H1 (cell line): ENCODE measurements around the gene LAMC1. TPM values are rescaled to one million over a fixed set of nuclear protein-coding genes. Genes with fewer than 3 reads are reported as not detected.
A peak's percentile ranks its signal among the peaks of the same experiment; 100 is the strongest.

ENCODE experiments used
- CTCF ChIA-PET: fragments of 300-600 bp; sonication (Branson Sonifier 250); formaldehyde crosslinking; loops from one replicate; lab custom pipeline; 2021; ENCODE audit not compliant: partially characterized antibody; lab: Charles Lee
- POLR2A ChIA-PET: fragments of 300-600 bp; sonication (Branson Sonifier 250); formaldehyde crosslinking; loops from one replicate; lab custom pipeline; 2021; ENCODE audit warnings: inconsistent platforms; ENCODE audit not compliant: partially characterized antibody; lab: Charles Lee
- DNase-seq, 2 experiments: peaks; one replicate each; pipeline versions ENCODE4 v3.0.0 to v3.0.0-alpha.2; 2010 to 2022; ENCODE audit warnings: low spot score in 2 of 2, low read depth in 1 of 2, mixed read lengths in 1 of 2
- FAIRE-seq: peaks from 2 replicates; lab custom pipeline; 2011; peaks lifted over from hg19 to GRCh38; lab: Jason Lieb, UNC
- H2AFZ ChIP-seq: 2 replicates; pipeline ENCODE4 v1.8.1; 2012; ENCODE audit warnings: low read length, inconsistent platforms
- H2AK5ac ChIP-seq: 2 replicates; pipeline ENCODE4 v1.6.1; 2013; ENCODE audit warnings: low read depth, low read length
- H2BK120ac ChIP-seq: replicated peaks from 2 replicates; pipeline ENCODE3; 2013; ENCODE audit warnings: low read depth, low read length, inconsistent platforms
- H2BK12ac ChIP-seq: 2 replicates; pipeline ENCODE4 v1.6.1; 2013; ENCODE audit warnings: low read depth, low read length
- H2BK15ac ChIP-seq: 2 replicates; pipeline ENCODE4 v1.6.1; 2013; ENCODE audit warnings: low read length
- H2BK20ac ChIP-seq: 2 replicates; pipeline ENCODE4 v1.6.1; 2013; ENCODE audit warnings: low read length
- H2BK5ac ChIP-seq: 2 replicates; pipeline ENCODE4 v1.6.1; 2013; ENCODE audit warnings: low read depth, low read length
- H3K14ac ChIP-seq: 2 replicates; pipeline ENCODE4 v1.6.1; 2013; ENCODE audit warnings: inconsistent platforms; ENCODE audit not compliant: insufficient read length
- H3K18ac ChIP-seq: 2 replicates; pipeline ENCODE4 v1.6.1; 2013; ENCODE audit warnings: low read length; ENCODE audit errors: extremely low read depth
- H3K23ac ChIP-seq: 2 replicates; pipeline ENCODE4 v1.6.1; 2013; ENCODE audit warnings: inconsistent platforms; ENCODE audit not compliant: insufficient read length
- H3K23me2 ChIP-seq: 2 replicates; pipeline ENCODE4 v1.6.1; 2013; ENCODE audit warnings: low read depth, low read length
- H3K27ac ChIP-seq: 2 replicates; pipeline ENCODE4 v1.6.1; 2011; ENCODE audit warnings: low read depth, low read length, inconsistent platforms
- H3K27me3 ChIP-seq, 4 experiments: replicated peaks in 1 of 4; 1 replicate in 1 of 4; 2 replicates in 3 of 4; pipeline versions ENCODE4 v1.6.1 to v1.8.1; 2011 to 2013; ENCODE audit warnings: low read length in 3 of 4, mild to moderate bottlenecking in 3 of 4, inconsistent platforms in 2 of 4, mixed read lengths in 2 of 4, moderate library complexity in 1 of 4; ENCODE audit not compliant: control insufficient read depth in 3 of 4, insufficient read depth in 3 of 4; ENCODE audit errors: extremely low read depth in 1 of 4
- H3K36me3 ChIP-seq, 4 experiments: 2 replicates each; pipeline versions ENCODE4 v1.6.1 to v1.8.1; 2011 to 2013; ENCODE audit warnings: mild to moderate bottlenecking in 4 of 4, low read length in 3 of 4, moderate library complexity in 2 of 4, control low read depth in 1 of 4, inconsistent platforms in 1 of 4; ENCODE audit not compliant: insufficient read depth in 4 of 4, control insufficient read depth in 2 of 4
- H3K4ac ChIP-seq: replicated peaks from 2 replicates; pipeline ENCODE3; 2013; ENCODE audit warnings: low read length, low read depth, mixed read lengths, inconsistent platforms; ENCODE audit not compliant: insufficient read length
- H3K4me1 ChIP-seq, 4 experiments: replicated peaks in 1 of 4; 1 replicate in 1 of 4; 2 replicates in 3 of 4; pipeline versions ENCODE4 v1.6.1 to v1.8.1; 2011 to 2013; ENCODE audit warnings: low read length in 3 of 4, inconsistent platforms in 2 of 4, mixed read lengths in 1 of 4; ENCODE audit not compliant: insufficient read depth in 4 of 4, control insufficient read depth in 3 of 4
- H3K4me2 ChIP-seq, 2 experiments: 2 replicates each; pipeline versions ENCODE4 v1.6.1 to v1.8.1; 2011 to 2013; ENCODE audit warnings: low read depth in 2 of 2, low read length in 2 of 2, control low read depth in 1 of 2, inconsistent platforms in 1 of 2, mild to moderate bottlenecking in 1 of 2; ENCODE audit not compliant: insufficient read depth in 1 of 2
- H3K4me3 ChIP-seq, 4 experiments: fragments of 200-600, 300-600 bp in 1 of 4; sonication (generic), shearing (Covaris generic), sonication (Bioruptor Twin) in 1 of 4; 2 replicates each; pipeline versions ENCODE4 v1.5.1 to v1.8.1; 2011 to 2016; ENCODE audit warnings: low read length in 4 of 4, low read depth in 3 of 4, control low read depth in 2 of 4, inconsistent platforms in 2 of 4, mild to moderate bottlenecking in 2 of 4, mixed read lengths in 1 of 4, moderate library complexity in 1 of 4; ENCODE audit not compliant: insufficient read depth in 2 of 4; ENCODE audit errors: extremely low read depth in 1 of 4
- H3K56ac ChIP-seq: replicated peaks from 2 replicates; pipeline ENCODE3; 2013; ENCODE audit warnings: low read depth, mild to moderate bottlenecking, mixed read lengths, low read length, inconsistent platforms; ENCODE audit not compliant: insufficient read length
- H3K79me1 ChIP-seq: 2 replicates; pipeline ENCODE4 v1.6.1; 2013; ENCODE audit warnings: low read depth, low read length, control low read depth
- H3K79me2 ChIP-seq, 2 experiments: 2 replicates each; pipeline versions ENCODE4 v1.6.1 to v1.8.1; 2012 to 2013; ENCODE audit warnings: low read length in 2 of 2, mild to moderate bottlenecking in 2 of 2, inconsistent platforms in 1 of 2; ENCODE audit not compliant: insufficient read depth in 2 of 2, control insufficient read depth in 1 of 2
- H3K9ac ChIP-seq, 4 experiments: replicated peaks in 1 of 4; 1 replicate in 1 of 4; 2 replicates in 3 of 4; pipeline versions ENCODE4 v1.6.1 to v1.8.1; 2011 to 2013; ENCODE audit warnings: low read depth in 3 of 4, low read length in 3 of 4, control low read depth in 2 of 4, mild to moderate bottlenecking in 2 of 4, moderate library complexity in 2 of 4, inconsistent platforms in 1 of 4; ENCODE audit errors: extremely low read depth in 1 of 4
- H3K9me3 ChIP-seq, 2 experiments: 2 replicates each; pipeline versions ENCODE4 v1.6.1 to v1.8.1; 2012 to 2013; ENCODE audit warnings: mild to moderate bottlenecking in 2 of 2, moderate library complexity in 2 of 2, control low read depth in 1 of 2, inconsistent platforms in 1 of 2, low read depth in 1 of 2, low read length in 1 of 2, mixed read lengths in 1 of 2; ENCODE audit not compliant: insufficient read depth in 2 of 2
- H4K20me1 ChIP-seq, 2 experiments: replicated peaks in 1 of 2; 2 replicates each; pipeline versions ENCODE3 to v1.8.1; 2011 to 2013; ENCODE audit warnings: inconsistent platforms in 2 of 2, low read length in 2 of 2, mild to moderate bottlenecking in 1 of 2; ENCODE audit not compliant: insufficient read depth in 2 of 2, control insufficient read depth in 1 of 2
- H4K5ac ChIP-seq: 2 replicates; pipeline ENCODE4 v1.6.1; 2013; ENCODE audit warnings: low read length, low read depth, mixed read lengths, inconsistent platforms; ENCODE audit not compliant: insufficient read length
- H4K8ac ChIP-seq: 2 replicates; pipeline ENCODE4 v1.8.0; 2013; ENCODE audit warnings: mild to moderate bottlenecking, moderate library complexity, low read length, inconsistent platforms; ENCODE audit not compliant: insufficient read depth; ENCODE audit errors: extremely low read depth
- H4K91ac ChIP-seq: replicated peaks from 2 replicates; pipeline ENCODE3; 2013; ENCODE audit warnings: low read length, mixed read lengths, inconsistent platforms; ENCODE audit not compliant: insufficient read length
- CHD1 ChIP-seq: IDR thresholded peaks from 2 replicates; pipeline ENCODE4 v1.6.1; 2012; ENCODE audit warnings: low read depth, low read length, improper control_type of control experiment
- GTF2F1 ChIP-seq: IDR thresholded peaks from 2 replicates; pipeline ENCODE4 v1.6.1; 2012; ENCODE audit warnings: low read depth, low read length, improper control_type of control experiment, borderline replicate concordance
- HDAC2 ChIP-seq, 2 experiments: fragments of 300-600 bp in 1 of 2; sonication (generic) in 1 of 2; IDR thresholded peaks; 2 replicates each; pipeline ENCODE4 v1.6.1; 2011 to 2012; ENCODE audit warnings: low read depth in 2 of 2, low read length in 2 of 2, mild to moderate bottlenecking in 2 of 2, moderate library complexity in 2 of 2, borderline replicate concordance in 1 of 2, inconsistent platforms in 1 of 2
- KDM4A ChIP-seq: IDR thresholded peaks from one replicate; pipeline ENCODE4 v1.7.1; 2012; ENCODE audit warnings: low read depth, mild to moderate bottlenecking, moderate library complexity, low read length, inconsistent platforms; ENCODE audit not compliant: severe bottlenecking
- NRF1 ChIP-seq: IDR thresholded peaks from 2 replicates; pipeline ENCODE4 v1.6.1; 2011; ENCODE audit warnings: mild to moderate bottlenecking, low read depth, low read length, improper control_type of control experiment
- PHF8 ChIP-seq: fragments of 200-600 bp; sonication (generic); conservative IDR thresholded peaks from 2 replicates; pipeline ENCODE4 v1.7.1; 2012; ENCODE audit warnings: low read depth, mild to moderate bottlenecking, inconsistent platforms, low read length, moderate library complexity
- POU5F1 ChIP-seq: IDR thresholded peaks from 2 replicates; pipeline ENCODE4 v1.6.1; 2011; ENCODE audit warnings: low read depth, mild to moderate bottlenecking, low read length, moderate library complexity
- RAD21 ChIP-seq, 2 experiments: IDR thresholded peaks in 1 of 2; conservative IDR thresholded peaks in 1 of 2; 2 replicates each; pipeline ENCODE4 v1.6.1; 2011; ENCODE audit warnings: low read depth in 2 of 2, low read length in 2 of 2, improper control_type of control experiment in 1 of 2, inconsistent platforms in 1 of 2, mild to moderate bottlenecking in 1 of 2, moderate library complexity in 1 of 2
- SP1 ChIP-seq: IDR thresholded peaks from 2 replicates; pipeline ENCODE4 v1.6.1; 2011; ENCODE audit warnings: low read depth, low read length
- TCF12 ChIP-seq: IDR thresholded peaks from 2 replicates; pipeline ENCODE4 v1.6.1; 2011; ENCODE audit warnings: low read depth, mild to moderate bottlenecking, low read length
- TEAD4 ChIP-seq: IDR thresholded peaks from 2 replicates; pipeline ENCODE4 v1.6.1; 2012; ENCODE audit warnings: low read depth, low read length, inconsistent platforms, mixed read lengths
- WGBS, 2 experiments: shearing (Covaris generic) in 1 of 2; methylation state at CpG; one replicate each; pipeline versions ENCODE4 v1.1.6 to v1.1.7; 2013 to 2015; ENCODE audit warnings: low lambda C conversion rate in 2 of 2, mixed read lengths in 2 of 2, inconsistent platforms in 1 of 2, low coverage in 1 of 2, missing lambda C conversion rate in 1 of 2; ENCODE audit not compliant: insufficient replicate concordance in 2 of 2, insufficient coverage in 1 of 2, insufficient read length in 1 of 2; ENCODE audit errors: extremely low coverage in 1 of 2, missing lambda C conversion rate in 1 of 2; 5-methylcytosine and 5-hydroxymethylcytosine counted together
- polyA plus RNA-seq, 7 experiments: library from polyadenylated mRNA; depleted of rRNA in 3 of 7; stranded (reverse) in 5 of 7; unstranded in 2 of 7; fragments of >200 nt in 5 of 7; fragments of 200-250 nt in 2 of 7; gene quantifications; 1 replicate in 5 of 7; 2 replicates in 1 of 7; 4 replicates in 1 of 7; pipeline versions ENCODE4 v1.2.1 to v1.2.3, GENCODE V29; 2011 to 2013; ENCODE audit warnings: missing spikeins in 2 of 7, mixed read lengths in 2 of 7
- total RNA-seq: library from RNA; stranded (reverse); fragmentation: NEBNext Ultra II Directional; extraction: Animal tissue kit (Norgen Biotek cat#: 25700); gene quantifications from 2 replicates; pipeline ENCODE4 v1.2.1, GENCODE V29; 2021
- TF ChIP-seq, protein P1 (sequence below): IDR thresholded peaks from 2 replicates; pipeline ENCODE4 v1.6.1; 2012; ENCODE audit warnings: inconsistent platforms

LAMC1 gene
- total and polyA plus RNA-seq, 2 of the 8 experiments (the other 6 are each of a cell fraction or from before 2014, with no cell fraction given), result 47.6 to 90.3 TPM

DNA sequence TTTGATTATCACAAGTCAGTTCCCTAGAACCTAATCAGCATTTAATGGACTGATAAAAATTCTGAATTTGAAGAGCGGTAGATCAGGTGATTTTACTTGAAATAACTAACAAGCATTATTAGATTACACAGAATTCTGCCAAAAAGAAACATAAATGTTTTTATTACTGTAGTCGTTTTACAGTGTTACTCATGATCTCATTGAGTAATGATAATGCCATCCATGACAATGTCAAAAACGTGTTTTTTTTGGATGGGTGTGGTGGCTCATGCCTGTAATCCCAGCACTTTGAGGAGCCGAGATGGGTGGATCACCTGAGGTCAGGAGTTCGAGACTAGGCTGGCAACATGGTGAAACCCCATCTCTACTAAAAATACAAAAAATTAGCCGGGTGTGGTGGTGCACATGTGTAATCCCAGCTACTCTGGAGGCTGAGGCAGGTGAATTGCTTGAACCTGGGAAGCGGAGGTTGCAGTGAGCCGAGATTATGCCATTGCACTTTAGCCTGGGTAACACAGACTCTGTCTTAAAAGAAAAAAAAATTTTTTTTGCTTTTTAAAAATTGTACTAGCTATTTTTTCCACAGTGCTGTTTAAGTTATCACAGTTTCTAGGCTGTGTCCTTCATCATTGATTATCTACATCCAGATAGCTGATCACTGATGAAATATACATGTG, 56.6 kb downstream of the LAMC1 start:
- Histone ChIP-seq H3K36me3 (no peaks in the 10 kb centered on the region), H2BK15ac (no peak overlapping the region), H4K5ac (no peak overlapping the region), H3K18ac (no peak overlapping the region), H2BK20ac (no peak overlapping the region), H3K9me3 (no peaks in the 10 kb centered on the region), H3K14ac (no peak overlapping the region), H3K27me3 (no peaks in the 10 kb centered on the region), H3K4me2 (no peak overlapping the region), H3K4me3 (no peak overlapping the region), H4K20me1 (no peaks in the 10 kb centered on the region), H3K79me2 (peaks cover 0 to 44% of the 10 kb centered on the region in 2 experiments; a peak in 2 of 4 replicates), H3K79me1 (peaks cover 2% of the 10 kb centered on the region; the same call in 1 of the 2 replicates), H3K4me1 (peaks cover 0 to 3% (median 1%) of the 10 kb centered on the region in 4 experiments; a peak in 2 of 7 replicates), H3K9ac (peak overlapping the region in 1 of 4 experiments; percentile 10; a peak in 1 of 7 replicates), H2BK12ac (no peak overlapping the region), H3K56ac (no peak overlapping the region), H3K23me2 (no peaks in the 10 kb centered on the region), H4K8ac (no peak overlapping the region), H2AFZ (no peak overlapping the region), H2BK120ac (no peak overlapping the region), H2BK5ac (no peak overlapping the region), H2AK5ac (no peak overlapping the region), H3K4ac (no peak overlapping the region), H3K27ac (no peak overlapping the region), H4K91ac (no peak overlapping the region), H3K23ac (no peak overlapping the region)
- CTCF ChIA-PET, result interaction anchor here (1.1 to 1.2 kb wide), 2 partner anchors 117 to 148 kb away, joined by 3 to 4 read pairs; no protein-coding TSS in a partner anchor
- WGBS, 2 experiments, result 85% methylated on average over 8 of the region's 8 CpGs; no CpG with 5 or more reads in 1 of the 2 experiments
- DNase-seq (no peak), FAIRE-seq (no peak)
- POLR2A ChIA-PET, result no interaction called here
- TF ChIP-seq SP1 (no peak), KDM4A (no peak), POU5F1 (no peak), NRF1 (no peak), RAD21 (IDR thresholded peaks at IDR 0.05 in 1 of 2, conservative IDR thresholded peaks at IDR 0.05 in 1 of 2; ENCODE audit: low read depth in 2 of 2, low read length in 2 of 2) (no peak), GTF2F1 (no peak), TCF12 (no peak), PHF8 (no peak), HDAC2 (IDR thresholded peaks at IDR 0.05; ENCODE audit: borderline replicate concordance in 1 of 2, low read depth in 2 of 2, low read length in 2 of 2) (no peak), TEAD4 (no peak), CHD1 (no peak)
- TF ChIP-seq, protein P1, sequence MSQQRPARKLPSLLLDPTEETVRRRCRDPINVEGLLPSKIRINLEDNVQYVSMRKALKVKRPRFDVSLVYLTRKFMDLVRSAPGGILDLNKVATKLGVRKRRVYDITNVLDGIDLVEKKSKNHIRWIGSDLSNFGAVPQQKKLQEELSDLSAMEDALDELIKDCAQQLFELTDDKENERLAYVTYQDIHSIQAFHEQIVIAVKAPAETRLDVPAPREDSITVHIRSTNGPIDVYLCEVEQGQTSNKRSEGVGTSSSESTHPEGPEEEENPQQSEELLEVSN, result no peak
